ENCODE data around the gene MSH5. TPM values are rescaled to one million over a fixed set of nuclear protein-coding genes. Genes with fewer than 3 reads are reported as not detected.

MSH5 gene
- total and polyA plus RNA-seq, 5 donors, result 1.8 to 3.2 (median 3.0) TPM

DNA sequence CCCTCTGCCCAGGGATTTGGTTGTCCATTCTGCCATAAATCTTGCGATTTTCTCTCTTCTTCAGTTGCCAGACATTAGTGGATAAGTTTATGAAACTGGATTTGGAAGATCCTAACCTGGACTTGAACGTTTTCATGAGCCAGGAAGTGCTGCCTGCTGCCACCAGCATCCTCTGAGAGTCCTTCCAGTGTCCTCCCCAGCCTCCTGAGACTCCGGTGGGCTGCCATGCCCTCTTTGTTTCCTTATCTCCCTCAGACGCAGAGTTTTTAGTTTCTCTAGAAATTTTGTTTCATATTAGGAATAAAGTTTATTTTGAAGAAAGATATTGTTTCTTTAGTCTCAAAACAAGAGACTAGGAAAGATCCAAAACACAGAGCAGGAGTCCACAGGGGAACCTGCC, 22.6 kb downstream of the MSH5 start, which contains the start of gene SAPCD1:
Gene SAPCD1 (plus strand): TSS at position 301 of the 400 bp plus-strand sequence. CDS start 399 bp downstream, outside the sequence.
- Histone ChIP-seq H3K4me3 (ENCODE audit: low read length) (no peak within 1 kb of the TSS), H3K9me3 (ENCODE audit: control insufficient read depth, low read length) (no peaks in the 10 kb centered on the region), H3K27ac (ENCODE audit: low read length) (no peak within 1 kb of the TSS), H3K27me3 (ENCODE audit: control insufficient read depth, insufficient read depth) (no peaks in the 10 kb centered on the region), H3K4me1 (ENCODE audit: control insufficient read depth, insufficient read depth, low read length) (no peaks in the 10 kb centered on the region)
- 74% methylated on average over 4 of the region's 4 CpGs for WGBS
- DNase-seq (no peak), ATAC-seq (no peak)
- intact Hi-C loops (cut with DNase I), result no loop called here

DNA sequence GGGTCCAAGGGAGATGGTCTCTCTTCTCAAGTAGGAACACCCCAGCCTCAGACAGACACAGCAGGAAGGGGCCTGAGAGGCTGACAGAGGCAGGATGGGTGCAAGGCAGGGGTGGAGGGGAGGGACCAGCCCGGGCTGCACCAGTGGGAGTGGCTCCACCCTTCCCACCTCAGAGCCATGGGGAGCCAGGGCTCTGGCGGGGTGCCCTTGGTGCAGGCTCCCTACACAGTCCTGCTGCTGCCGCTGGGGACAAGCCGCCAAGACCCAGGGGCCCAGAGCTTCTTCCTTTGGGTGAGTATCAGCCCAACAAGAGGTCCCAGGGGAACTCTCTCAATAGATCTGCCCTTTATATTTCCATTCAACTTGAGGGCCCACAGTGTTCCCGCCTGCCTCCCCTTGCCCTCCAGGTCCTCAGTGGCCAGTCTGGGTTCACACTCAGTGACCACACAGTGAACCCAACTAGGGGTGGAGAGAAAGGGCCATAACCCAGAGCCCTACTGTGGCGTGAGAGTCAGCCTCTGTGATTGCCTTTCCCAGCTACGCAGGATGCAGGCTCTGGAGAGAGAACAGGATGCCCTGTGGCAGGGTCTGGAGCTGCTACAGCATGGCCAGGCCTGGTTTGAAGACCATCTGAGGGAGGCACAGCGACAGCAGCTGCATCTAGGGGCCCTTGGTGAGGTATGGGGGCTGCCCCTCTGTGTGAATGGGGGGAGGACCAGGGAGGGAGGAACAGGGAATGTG, 23.2 kb downstream of the MSH5 start:
- intact Hi-C loops (cut with DNase I), result no loop called here
- Histone ChIP-seq H3K9me3 (ENCODE audit: control insufficient read depth, low read length) (no peaks in the 10 kb centered on the region), H3K4me1 (ENCODE audit: control insufficient read depth, insufficient read depth, low read length) (no peaks in the 10 kb centered on the region), H3K27ac (ENCODE audit: low read length) (no peak overlapping the region), H3K4me3 (ENCODE audit: low read length) (no peak overlapping the region), H3K27me3 (ENCODE audit: control insufficient read depth, insufficient read depth) (no peaks in the 10 kb centered on the region)
- 73% methylated on average over 8 of the region's 8 CpGs for WGBS
- DNase-seq (no peak), ATAC-seq (no peak)

DNA sequence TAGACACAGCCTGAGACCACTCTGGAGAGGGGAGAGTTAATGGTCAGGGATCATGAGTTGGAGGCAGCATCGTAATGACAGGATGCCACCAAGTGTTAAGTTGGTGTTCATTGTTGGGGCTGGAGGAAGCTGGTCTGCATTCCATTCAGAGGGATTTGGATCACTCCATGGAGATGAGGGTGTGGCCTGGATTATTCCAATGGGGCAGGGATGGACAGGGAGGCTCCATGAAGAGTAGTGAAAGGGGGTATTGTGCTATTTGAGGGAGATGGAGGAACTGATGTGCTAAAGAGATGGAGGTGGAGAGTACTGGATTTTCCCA, 23.8 kb downstream of the MSH5 start:
- Histone ChIP-seq H3K27ac (ENCODE audit: low read length) (no peak overlapping the region), H3K4me3 (ENCODE audit: low read length) (no peak overlapping the region), H3K27me3 (ENCODE audit: control insufficient read depth, insufficient read depth) (no peaks in the 10 kb centered on the region), H3K4me1 (ENCODE audit: control insufficient read depth, insufficient read depth, low read length) (no peaks in the 10 kb centered on the region), H3K9me3 (ENCODE audit: control insufficient read depth, low read length) (no peaks in the 10 kb centered on the region)
- 8% methylated on average over 1 of the region's 1 CpG for WGBS
- ATAC-seq (peak; percentile 39 to 82), DNase-seq (no peak)
- intact Hi-C loops (cut with DNase I), result no loop called here

DNA sequence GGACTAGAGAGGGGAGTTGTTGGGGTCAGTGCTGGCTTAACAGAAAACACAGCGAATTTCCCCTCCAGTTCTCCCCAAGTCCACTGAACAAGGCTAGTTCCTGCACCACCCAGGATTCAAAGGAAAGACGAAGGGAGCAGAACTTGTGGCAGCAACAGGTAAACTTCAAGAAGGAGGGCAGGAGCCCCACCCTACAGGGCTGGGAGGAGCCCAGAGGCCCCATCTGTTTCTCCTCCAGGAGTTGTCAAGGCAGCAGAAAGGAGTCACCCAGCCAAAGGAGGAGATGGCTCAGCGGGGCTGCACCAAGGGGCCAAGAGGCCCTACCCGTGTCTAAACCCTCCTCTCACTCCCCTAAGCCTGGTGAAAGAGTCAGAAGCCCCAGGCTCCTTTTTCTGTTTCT, 24.4 kb downstream of the MSH5 start:
- intact Hi-C loops (cut with DNase I), result no loop called here
- no peaks in the 10 kb centered on the region for H3K9me3 ChIP-seq (ENCODE audit: control insufficient read depth, low read length)
- no peak for DNase-seq
- 80% methylated on average over 4 of the region's 4 CpGs for WGBS
- H3K4me3 ChIP-seq (ENCODE audit: low read length), result no peak overlapping the region
- H3K27me3 ChIP-seq (ENCODE audit: control insufficient read depth, insufficient read depth), result no peaks in the 10 kb centered on the region
- no peak overlapping the region for H3K27ac ChIP-seq (ENCODE audit: low read length)
- H3K4me1 ChIP-seq (ENCODE audit: control insufficient read depth, insufficient read depth, low read length), result no peaks in the 10 kb centered on the region
- no peak for ATAC-seq

DNA sequence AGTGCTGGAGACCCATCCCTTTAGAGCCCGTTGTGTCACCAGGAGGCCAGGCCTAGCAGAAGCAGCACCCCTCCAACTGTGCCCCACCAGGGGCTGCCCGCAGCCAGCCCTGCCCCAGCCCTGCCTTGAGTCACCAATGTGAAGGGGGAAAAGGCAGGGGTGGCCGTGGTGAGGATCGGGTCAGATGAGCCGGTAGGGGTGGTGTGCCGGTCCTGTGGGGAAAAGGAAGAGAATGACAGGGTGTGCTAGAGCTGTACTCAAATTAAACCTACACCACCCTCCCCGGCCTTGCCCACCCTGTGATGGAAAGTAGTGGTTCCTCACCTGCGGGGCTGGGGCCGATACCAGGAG, 25.7 kb downstream of the MSH5 start:
- intact Hi-C loops (cut with DNase I), result no loop called here
- Histone ChIP-seq H3K9me3 (ENCODE audit: control insufficient read depth, low read length) (no peaks in the 10 kb centered on the region), H3K4me3 (ENCODE audit: low read length) (no peak overlapping the region), H3K27me3 (ENCODE audit: control insufficient read depth, insufficient read depth) (no peaks in the 10 kb centered on the region), H3K27ac (ENCODE audit: low read length) (no peak overlapping the region), H3K4me1 (ENCODE audit: control insufficient read depth, insufficient read depth, low read length) (no peaks in the 10 kb centered on the region)
- ATAC-seq (no peak), DNase-seq (no peak)
- 88% methylated on average over 9 of the region's 9 CpGs for WGBS

DNA sequence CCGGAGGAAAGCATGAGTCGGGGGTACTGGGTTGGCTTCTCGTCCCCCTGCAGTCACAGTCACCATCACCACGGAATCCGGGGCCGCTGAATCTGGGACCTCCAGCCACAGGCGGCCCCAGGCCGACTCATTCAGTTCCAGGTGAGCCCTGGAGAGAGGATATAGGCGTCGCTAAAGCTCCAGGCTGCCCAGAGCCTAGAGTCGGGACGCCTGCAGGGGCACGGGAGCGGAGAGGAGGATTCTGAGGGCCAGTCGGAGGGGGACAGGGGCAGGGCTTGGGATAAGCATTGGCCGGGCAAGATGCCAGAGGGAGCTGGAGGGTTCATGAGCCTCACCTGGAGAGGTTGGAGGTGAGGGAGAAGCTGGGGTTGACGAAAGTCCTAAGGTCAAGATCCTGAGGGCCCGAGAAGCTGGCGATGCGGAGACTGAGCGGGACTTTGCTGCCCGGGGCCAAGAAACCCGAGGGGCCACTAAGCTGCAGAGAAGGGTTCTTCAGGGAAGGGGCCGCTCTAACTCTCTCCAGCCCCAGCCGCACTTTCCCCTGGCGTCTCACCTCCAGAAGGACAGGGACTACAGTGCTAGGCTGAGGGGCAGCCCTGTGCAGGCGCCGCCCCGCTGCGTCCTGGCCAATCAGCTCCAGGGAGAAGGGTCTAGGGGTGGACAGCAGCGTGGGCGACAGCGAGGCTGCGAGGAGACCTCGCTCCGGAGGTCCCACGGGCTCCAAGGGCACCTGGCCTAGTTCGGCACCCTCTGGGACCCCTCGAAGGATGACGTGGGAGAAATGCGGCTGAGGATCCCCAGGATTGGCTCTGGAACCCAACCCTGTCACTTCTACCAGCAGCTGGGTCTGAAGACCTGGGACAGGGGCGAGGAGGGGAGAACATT, 26.3 kb downstream of the MSH5 start:
- Histone ChIP-seq H3K27me3 (ENCODE audit: control insufficient read depth, insufficient read depth) (no peaks in the 10 kb centered on the region), H3K27ac (ENCODE audit: low read length) (no peak overlapping the region), H3K9me3 (ENCODE audit: control insufficient read depth, low read length) (no peaks in the 10 kb centered on the region), H3K4me1 (ENCODE audit: control insufficient read depth, insufficient read depth, low read length) (no peaks in the 10 kb centered on the region), H3K4me3 (ENCODE audit: low read length) (no peak overlapping the region)
- DNase-seq, result peak in 1 of 3 donors; percentile 72
- 42% methylated on average over 42 of the region's 42 CpGs for WGBS
- ATAC-seq, result peak; percentile 43 to 70
- intact Hi-C loops (cut with DNase I), result no loop called here

DNA sequence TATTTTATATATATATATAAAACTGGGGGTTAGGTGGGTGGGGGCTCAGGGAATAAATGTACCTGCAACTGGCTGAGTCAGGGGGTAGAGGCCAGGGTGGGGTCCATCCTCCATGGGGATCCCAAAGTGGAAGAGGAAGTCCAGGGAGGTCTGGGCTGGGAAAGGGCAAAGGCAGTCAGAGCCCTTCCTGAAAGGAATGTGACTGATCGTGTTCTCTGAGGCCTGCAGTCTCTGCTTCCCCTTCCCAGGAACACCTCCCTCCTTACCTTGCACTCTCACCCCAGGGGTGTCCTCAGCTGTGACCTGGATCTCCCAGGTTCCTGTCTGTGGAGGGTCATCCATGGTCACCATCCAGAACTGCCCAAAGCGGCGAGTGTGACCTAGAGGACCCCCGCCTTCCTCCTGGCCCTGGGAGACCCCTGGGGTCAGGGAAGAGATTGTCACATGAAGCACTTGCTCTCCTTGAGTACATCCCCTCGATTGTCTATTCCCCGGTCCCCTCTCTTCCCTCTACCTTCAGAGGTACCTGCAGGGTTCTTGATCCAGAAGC, 27.4 kb downstream of the MSH5 start:
- Histone ChIP-seq H3K4me3 (ENCODE audit: low read length) (no peak overlapping the region), H3K9me3 (ENCODE audit: control insufficient read depth, low read length) (no peaks in the 10 kb centered on the region), H3K27ac (ENCODE audit: low read length) (no peak overlapping the region), H3K4me1 (ENCODE audit: control insufficient read depth, insufficient read depth, low read length) (no peaks in the 10 kb centered on the region), H3K27me3 (ENCODE audit: control insufficient read depth, insufficient read depth) (no peaks in the 10 kb centered on the region)
- intact Hi-C loops (cut with DNase I), result no loop called here
- ATAC-seq (no peak), DNase-seq (no peak)
- WGBS, result 82% methylated on average over 6 of the region's 6 CpGs

DNA sequence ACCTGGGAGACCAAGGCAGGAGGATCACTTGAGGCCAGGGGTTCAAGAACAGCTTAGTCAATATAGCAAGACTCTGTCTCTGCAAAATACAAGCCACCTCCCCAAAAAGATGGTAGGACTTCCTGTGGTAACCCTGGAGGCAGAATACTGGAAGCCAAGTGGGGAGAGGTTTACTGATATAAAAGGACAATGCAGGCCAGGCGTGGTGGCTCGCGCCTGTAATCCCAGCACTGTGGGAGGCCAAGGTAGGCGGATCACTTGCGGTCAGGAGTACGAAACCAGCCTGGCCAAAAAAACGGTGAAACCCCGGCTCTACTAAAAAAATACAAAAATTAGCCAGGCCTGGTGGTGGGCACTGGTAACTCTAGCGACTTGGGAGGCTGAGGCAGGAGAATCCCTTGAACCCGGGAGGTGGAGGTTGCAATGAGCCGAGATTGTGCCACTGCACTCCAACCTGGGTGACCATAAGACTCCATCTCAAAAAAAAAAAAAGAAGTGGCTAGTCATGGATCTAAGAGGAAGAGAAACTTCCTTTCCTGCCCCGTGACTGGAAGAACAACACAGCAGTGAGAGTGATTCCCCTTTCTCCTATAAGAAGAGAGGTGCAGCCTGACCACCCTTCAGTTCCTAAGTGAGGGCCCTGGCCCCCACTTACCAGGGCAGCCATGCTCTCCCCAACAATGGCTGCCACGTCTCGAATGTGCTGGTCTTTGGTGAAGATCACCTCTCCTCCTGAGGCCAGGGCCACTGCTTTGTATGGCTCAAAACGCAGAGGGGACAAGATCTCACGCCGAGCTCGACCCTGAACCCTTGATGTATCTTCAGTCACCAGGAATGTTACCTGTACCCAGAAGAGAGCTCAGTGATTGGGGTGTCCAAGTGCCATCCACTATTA, 28.8 kb downstream of the MSH5 start:
- H3K27ac ChIP-seq (ENCODE audit: low read length), result no peak overlapping the region
- WGBS, result 84% methylated on average over 18 of the region's 18 CpGs
- H3K9me3 ChIP-seq (ENCODE audit: control insufficient read depth, low read length), result no peaks in the 10 kb centered on the region
- no peaks in the 10 kb centered on the region for H3K27me3 ChIP-seq (ENCODE audit: control insufficient read depth, insufficient read depth)
- H3K4me3 ChIP-seq (ENCODE audit: low read length), result no peak overlapping the region
- H3K4me1 ChIP-seq (ENCODE audit: control insufficient read depth, insufficient read depth, low read length), result no peaks in the 10 kb centered on the region
- intact Hi-C loops (cut with DNase I), result no loop called here
- DNase-seq (no peak), ATAC-seq (no peak)

DNA sequence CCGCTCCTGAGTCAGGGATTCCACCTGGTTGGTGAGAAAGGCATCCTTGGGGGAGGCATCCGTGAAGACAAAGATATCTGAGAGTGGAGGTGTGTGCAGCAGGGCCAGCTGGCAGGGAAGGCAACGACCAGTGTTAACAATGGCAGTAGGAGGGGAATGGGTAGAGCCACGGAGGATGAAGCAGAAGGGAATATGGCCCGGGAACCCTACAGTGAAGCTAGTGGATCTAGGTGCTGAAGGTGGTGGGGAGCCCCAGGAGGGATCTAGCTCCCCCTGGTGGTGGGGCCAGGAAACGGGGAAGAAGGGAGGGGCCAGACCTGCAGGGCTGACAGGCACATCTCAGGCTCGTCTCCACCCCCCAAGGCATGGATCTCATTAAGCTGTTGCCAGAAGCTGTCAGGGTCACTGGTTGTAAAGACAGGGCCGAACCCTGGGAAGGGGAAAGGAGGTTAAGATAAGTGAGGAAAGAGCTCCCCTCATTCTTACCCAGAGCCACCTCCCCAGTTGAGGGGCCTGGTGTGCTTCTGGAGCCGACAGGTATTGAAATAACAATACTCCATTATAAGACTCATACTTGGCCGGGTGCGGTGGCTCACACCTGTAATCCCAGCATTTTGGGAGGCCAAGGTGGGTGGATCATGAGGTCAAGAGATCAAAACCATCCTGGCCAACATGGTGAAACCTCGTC, 30.0 kb downstream of the MSH5 start:
- intact Hi-C loops (cut with DNase I), result loop anchor here in 1 of 4 donors (5.0 kb wide), 1 partner anchor 33 kb away; the partner anchor contains the start of gene CLIC1

DNA sequence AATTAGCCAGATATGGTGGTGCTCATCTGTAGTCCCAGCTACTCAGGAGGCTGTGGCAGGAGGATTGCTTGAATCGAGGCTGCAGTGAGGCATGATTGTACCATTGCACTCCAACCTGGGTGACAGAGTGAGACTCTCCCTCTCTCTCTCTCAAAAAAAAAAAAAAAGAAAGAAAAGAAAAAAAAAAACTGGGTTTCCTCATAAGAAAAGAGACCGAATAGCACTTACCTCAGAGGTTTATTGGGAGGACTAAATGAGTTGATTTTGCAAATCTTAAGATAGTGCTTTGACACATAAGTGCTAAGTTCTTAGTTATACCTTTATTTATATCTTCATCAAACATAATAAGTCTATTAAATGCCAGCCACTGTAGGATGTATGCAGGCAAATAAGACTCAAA, 31.1 kb downstream of the MSH5 start:
- Histone ChIP-seq H3K27ac (ENCODE audit: low read length) (no peak overlapping the region), H3K4me1 (ENCODE audit: control insufficient read depth, insufficient read depth, low read length) (no peaks in the 10 kb centered on the region), H3K4me3 (ENCODE audit: low read length) (no peak overlapping the region), H3K27me3 (ENCODE audit: control insufficient read depth, insufficient read depth) (no peaks in the 10 kb centered on the region), H3K9me3 (ENCODE audit: control insufficient read depth, low read length) (no peaks in the 10 kb centered on the region)
- ATAC-seq, result no peak
- intact Hi-C loops (cut with DNase I), result loop anchor here in 1 of 4 donors (5.0 kb wide), 1 partner anchor 34 kb away; the partner anchor contains the start of gene CLIC1
- WGBS, result 91% methylated on average over 2 of the region's 2 CpGs
- DNase-seq, result no peak

More for the DNA sequence above, 30.0 kb downstream of the MSH5 start:
- no peaks in the 10 kb centered on the region for H3K9me3 ChIP-seq (ENCODE audit: control insufficient read depth, low read length)
- DNase-seq, result peak; percentile 57 to 86 (median 85)
- no peaks in the 10 kb centered on the region for H3K4me1 ChIP-seq (ENCODE audit: control insufficient read depth, insufficient read depth, low read length)
- no peak overlapping the region for H3K4me3 ChIP-seq (ENCODE audit: low read length)
- no peaks in the 10 kb centered on the region for H3K27me3 ChIP-seq (ENCODE audit: control insufficient read depth, insufficient read depth)
- peak; percentile 14 to 66 for ATAC-seq
- no peak overlapping the region for H3K27ac ChIP-seq (ENCODE audit: low read length)
- 61% methylated on average over 12 of the region's 12 CpGs for WGBS
